Colonic mucosa (tissue), 4 donors: Measurements from ENCODE around the gene MED17. TPM values are rescaled to one million over a fixed set of nuclear protein-coding genes. Genes with fewer than 3 reads are reported as not detected.
"Not testable (repeated sequence)": the region's sequence is repeated elsewhere in the genome, so short reads cannot be mapped to it uniquely, and the experiment has no call there.

Experiments
- DNase-seq: peaks from one replicate; pipeline ENCODE4 v3.0.0-alpha.2; 2020
- H3K27ac ChIP-seq: fragments of 200-600 bp; one replicate; pipeline ENCODE4 v1.8.0; 2021
- H3K27me3 ChIP-seq: fragments of 200-600 bp; one replicate; pipeline ENCODE4 v1.8.0; 2021
- H3K36me3 ChIP-seq: fragments of 200-600 bp; one replicate; pipeline ENCODE4 v1.8.0; 2021
- H3K4me1 ChIP-seq: fragments of 200-600 bp; one replicate; pipeline ENCODE4 v1.8.0; 2021; ENCODE audit warnings: mild to moderate bottlenecking
- H3K4me3 ChIP-seq: fragments of 200-600 bp; one replicate; pipeline ENCODE4 v1.8.0; 2021
- H3K9ac ChIP-seq, 2 donors: one replicate each; pipeline ENCODE4 v1.7.0; 2013; ENCODE audit warnings: control low read depth in 2 of 2, low read depth in 2 of 2, low read length in 2 of 2
- H3K9me3 ChIP-seq: fragments of 200-600 bp; one replicate; pipeline ENCODE4 v1.8.0; 2021
- intact Hi-C: fragments of 100-400 bp; cut with DNase I; formaldehyde crosslinking; loops from one replicate; pipeline ENCODE4 v1.14.1; 2022
- total RNA-seq, 2 donors: library from RNA; stranded (reverse); fragmentation: NEBNext Ultra II Directional in 1 of 2; extraction: Animal tissue kit (Norgen Biotek cat#: 25700) in 1 of 2; gene quantifications; one replicate each; pipeline ENCODE4 v1.2.1, GENCODE V29; 2021
- TF ChIP-seq, protein P1 (sequence below): fragments of 200-600 bp; IDR thresholded peaks from one replicate; pipeline ENCODE4 v1.8.0; 2022; ENCODE audit warnings: antibody characterized with exemption, mild to moderate bottlenecking
- donor health status: healthy.
- donor health status: DM: no; HTN: no; CAD: no.
- donor health status: DM: no; HTN: no; CAD: no.

Gene MED17
- total RNA-seq, 2 donors from 2014 or later = 23.9 to 30.9 TPM

DNA sequence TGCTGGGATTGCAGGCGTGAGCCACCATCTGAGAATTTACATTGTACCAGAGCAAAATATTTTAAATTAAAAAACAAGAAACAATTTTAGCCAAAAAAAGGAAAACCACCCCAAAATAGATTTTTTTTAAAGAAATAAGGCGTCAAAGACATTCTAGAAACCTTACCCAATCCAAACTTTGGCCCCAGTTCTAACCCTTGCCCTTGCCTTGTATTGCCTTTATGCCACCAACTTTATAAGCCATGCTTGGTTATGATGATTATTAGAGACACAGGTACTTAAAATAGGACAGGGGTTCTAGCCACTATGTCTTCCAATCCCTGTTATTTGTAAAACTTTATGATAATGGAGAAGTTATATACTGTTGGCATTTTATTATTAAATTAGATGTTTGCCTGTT is 30.8 kb upstream of the MED17 start:
- H3K27ac ChIP-seq = no peak overlapping the region
- TF ChIP-seq, protein P1, sequence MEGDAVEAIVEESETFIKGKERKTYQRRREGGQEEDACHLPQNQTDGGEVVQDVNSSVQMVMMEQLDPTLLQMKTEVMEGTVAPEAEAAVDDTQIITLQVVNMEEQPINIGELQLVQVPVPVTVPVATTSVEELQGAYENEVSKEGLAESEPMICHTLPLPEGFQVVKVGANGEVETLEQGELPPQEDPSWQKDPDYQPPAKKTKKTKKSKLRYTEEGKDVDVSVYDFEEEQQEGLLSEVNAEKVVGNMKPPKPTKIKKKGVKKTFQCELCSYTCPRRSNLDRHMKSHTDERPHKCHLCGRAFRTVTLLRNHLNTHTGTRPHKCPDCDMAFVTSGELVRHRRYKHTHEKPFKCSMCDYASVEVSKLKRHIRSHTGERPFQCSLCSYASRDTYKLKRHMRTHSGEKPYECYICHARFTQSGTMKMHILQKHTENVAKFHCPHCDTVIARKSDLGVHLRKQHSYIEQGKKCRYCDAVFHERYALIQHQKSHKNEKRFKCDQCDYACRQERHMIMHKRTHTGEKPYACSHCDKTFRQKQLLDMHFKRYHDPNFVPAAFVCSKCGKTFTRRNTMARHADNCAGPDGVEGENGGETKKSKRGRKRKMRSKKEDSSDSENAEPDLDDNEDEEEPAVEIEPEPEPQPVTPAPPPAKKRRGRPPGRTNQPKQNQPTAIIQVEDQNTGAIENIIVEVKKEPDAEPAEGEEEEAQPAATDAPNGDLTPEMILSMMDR = no peak
- H3K9ac ChIP-seq = no peak overlapping the region
- intact Hi-C loops = no loop called here
- H3K27me3 ChIP-seq = no peaks in the 10 kb centered on the region
- H3K4me1 ChIP-seq = no peaks in the 10 kb centered on the region
- peaks cover 2% of the 10 kb centered on the region for H3K36me3 ChIP-seq
- no peaks in the 10 kb centered on the region for H3K9me3 ChIP-seq
- H3K4me3 ChIP-seq = no peak overlapping the region
- no peak for DNase-seq

DNA sequence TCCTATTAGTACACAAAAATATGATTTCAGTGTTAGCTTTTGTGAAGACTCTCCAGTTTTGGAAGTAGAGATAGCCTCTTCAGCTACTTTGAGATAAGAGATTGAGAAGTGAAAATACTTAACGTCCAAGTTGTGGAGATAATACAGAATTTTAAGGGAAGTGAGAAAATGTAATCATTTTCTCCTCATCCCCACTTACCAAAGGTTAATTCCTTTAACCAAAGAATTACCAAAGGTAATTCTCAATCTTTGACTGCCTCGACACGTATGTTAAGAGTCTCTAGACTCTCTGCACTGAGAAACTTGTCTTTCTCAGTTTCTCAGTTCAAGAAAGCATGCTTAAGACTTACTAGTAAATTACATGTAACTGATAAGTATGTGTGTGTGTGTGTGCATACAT is 27.3 kb upstream of the MED17 start:
- no peak for DNase-seq
- peaks cover 10% of the 10 kb centered on the region for H3K36me3 ChIP-seq
- no peak overlapping the region for H3K27ac ChIP-seq
- no peak overlapping the region for H3K9ac ChIP-seq
- TF ChIP-seq, protein P1 = no peak
- H3K4me3 ChIP-seq = no peak overlapping the region
- H3K27me3 ChIP-seq = no peaks in the 10 kb centered on the region
- no peaks in the 10 kb centered on the region for H3K4me1 ChIP-seq
- intact Hi-C loops = no loop called here
- no peaks in the 10 kb centered on the region for H3K9me3 ChIP-seq

DNA sequence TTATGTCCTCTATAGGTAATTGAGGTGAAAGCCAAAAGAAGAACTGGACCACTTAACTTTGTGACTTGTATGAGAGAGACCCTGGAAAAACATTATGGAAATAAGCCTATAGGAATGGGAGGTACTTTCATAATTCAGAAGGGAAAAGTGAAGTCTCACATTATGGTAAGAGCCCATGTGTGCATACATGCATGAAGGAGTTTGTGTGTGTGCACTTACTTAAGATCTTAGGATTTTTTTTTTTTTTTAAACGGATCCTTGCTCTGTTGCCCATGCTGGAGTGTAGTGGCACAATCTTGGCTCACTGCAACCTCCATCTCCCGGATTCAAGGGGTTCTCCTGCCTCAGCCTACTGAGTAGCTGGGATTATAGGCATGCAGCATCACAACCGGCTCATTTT is 26.8 kb upstream of the MED17 start:
- Histone ChIP-seq H3K9me3 (no peaks in the 10 kb centered on the region), H3K4me3 (no peak overlapping the region), H3K36me3 (peaks cover 10% of the 10 kb centered on the region), H3K27ac (no peak overlapping the region), H3K27me3 (no peaks in the 10 kb centered on the region), H3K4me1 (no peaks in the 10 kb centered on the region), H3K9ac (no peak overlapping the region)
- no peak for DNase-seq
- intact Hi-C loops = no loop called here
- TF ChIP-seq, protein P1 = no peak

DNA sequence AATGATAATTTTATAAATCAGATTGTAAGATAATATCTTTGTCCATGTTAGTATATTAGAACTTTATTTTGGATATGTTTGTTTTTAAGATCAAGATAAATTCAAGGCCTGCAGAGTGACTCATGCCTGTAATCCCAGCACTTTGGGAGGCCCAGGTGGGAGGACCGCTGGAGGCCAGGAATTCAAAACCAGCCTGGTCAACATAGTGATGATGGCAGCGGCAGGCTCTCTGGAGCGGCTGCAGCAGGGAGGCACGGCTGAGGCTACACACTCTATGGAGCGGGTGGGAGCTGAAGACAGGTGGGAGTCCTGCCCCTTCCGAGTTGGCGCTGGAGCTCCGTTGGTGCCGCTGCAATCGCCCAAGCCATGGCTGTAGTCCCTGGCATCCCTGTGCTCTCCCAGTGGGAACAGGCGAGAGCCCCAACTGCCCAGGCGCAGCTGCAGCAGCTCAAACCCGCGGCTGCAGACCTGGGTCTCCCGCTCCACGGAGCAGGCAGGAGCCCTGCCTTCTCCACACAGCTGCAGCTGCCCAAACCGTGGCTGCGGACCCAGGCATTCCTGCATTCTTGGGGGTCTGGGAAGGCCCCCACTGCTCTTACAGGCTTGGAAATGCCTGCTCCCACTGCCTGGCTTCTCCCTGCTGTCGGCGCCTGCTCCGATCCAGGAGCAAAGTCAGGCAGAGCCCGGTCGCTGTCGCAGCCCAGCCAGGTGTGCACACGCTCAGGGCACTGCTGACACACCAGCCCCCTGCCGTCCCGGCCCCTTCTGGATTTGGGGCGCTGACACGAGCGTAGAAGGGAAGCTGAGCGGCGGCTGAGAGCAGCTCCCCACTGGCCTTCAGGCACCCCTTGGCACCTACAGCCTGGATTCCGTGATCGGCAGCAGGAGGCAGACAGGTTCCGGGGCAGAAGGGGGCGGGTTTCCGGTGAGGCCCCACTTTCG is 25.9 kb upstream of the MED17 start:
- Histone ChIP-seq H3K4me1 (no peaks in the 10 kb centered on the region), H3K36me3 (peaks cover 10% of the 10 kb centered on the region), H3K9ac (no peak overlapping the region), H3K4me3 (no peak overlapping the region), H3K27ac (no peak overlapping the region), H3K9me3 (no peaks in the 10 kb centered on the region), H3K27me3 (no peaks in the 10 kb centered on the region)
- no peak for DNase-seq
- TF ChIP-seq, protein P1 = no peak
- intact Hi-C loops = no loop called here

DNA sequence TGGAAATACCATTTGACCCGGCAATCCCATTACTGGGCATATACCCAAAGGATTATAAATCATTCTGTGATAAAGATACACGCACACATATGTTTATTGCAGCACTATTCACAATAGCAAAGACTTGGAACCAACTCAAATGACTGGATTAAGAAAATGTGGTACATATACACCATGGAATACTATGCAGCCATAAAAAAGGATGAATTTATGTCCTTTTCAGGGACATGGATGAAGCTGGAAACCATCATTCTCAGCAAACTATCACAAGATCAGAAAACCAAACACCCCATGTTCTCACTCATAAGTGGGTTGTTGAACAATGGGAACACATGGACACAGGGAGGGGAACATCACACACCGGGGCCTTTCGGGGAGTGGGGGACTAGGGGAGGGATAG is 25.0 kb upstream of the MED17 start:
- intact Hi-C loops, H3K9me3 ChIP-seq, DNase-seq, H3K9ac ChIP-seq, H3K27me3 ChIP-seq, H3K4me3 ChIP-seq, H3K4me1 ChIP-seq, H3K27ac ChIP-seq: not testable (repeated sequence)
- H3K36me3 ChIP-seq = peaks cover 10% of the 10 kb centered on the region

DNA sequence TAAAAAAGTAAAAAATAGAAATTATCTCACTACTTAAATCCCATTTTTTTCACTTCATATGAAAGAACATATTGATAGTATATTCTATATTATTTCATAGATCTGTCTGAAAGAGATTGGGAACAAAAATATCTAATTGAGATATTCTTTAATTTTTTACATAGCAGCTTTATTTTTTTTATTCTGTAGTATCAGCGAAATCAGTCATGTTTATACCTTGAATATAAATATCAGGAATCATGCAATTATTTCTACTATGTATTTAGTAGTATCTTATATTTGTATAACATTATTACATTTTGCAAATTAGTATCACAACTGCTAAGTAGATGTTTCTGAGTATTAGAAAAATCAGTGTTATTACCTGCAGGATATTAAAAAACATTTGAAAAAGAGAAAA is 22.2 kb upstream of the MED17 start:
- H3K36me3 ChIP-seq = peaks cover 10% of the 10 kb centered on the region
- H3K9ac ChIP-seq = no peak overlapping the region
- intact Hi-C loops = no loop called here

More for the DNA sequence above, 22.2 kb upstream of the MED17 start:
- Histone ChIP-seq H3K4me3 (no peak overlapping the region), H3K27me3 (no peaks in the 10 kb centered on the region), H3K9me3 (no peaks in the 10 kb centered on the region), H3K27ac (no peak overlapping the region), H3K4me1 (no peaks in the 10 kb centered on the region)
- DNase-seq = no peak
- TF ChIP-seq, protein P1 = no peak
